MM.1S (cell line): ENCODE results near the gene PADI2.

Experiments used
- DNase-seq: peaks from one replicate; pipeline ENCODE4 v3.0.0-alpha.2; 2015
- H2AFZ ChIP-seq: fragments of 300-600 bp; sonication (generic); 2 replicates; pipeline ENCODE4 v1.6.0; 2016; ENCODE audit warnings: antibody characterized with exemption, low read length
- H3F3A ChIP-seq: fragments of 300-600 bp; sonication (generic); 2 replicates; pipeline ENCODE4 v1.6.1; 2016; ENCODE audit warnings: mild to moderate bottlenecking, antibody characterized with exemption, low read length, moderate library complexity, mixed read lengths; ENCODE audit not compliant: insufficient read depth
- H3K27ac ChIP-seq: fragments of 300-600 bp; sonication (generic); 2 replicates; pipeline ENCODE4 v1.5.1; 2016; ENCODE audit warnings: mild to moderate bottlenecking, low read length
- H3K27me3 ChIP-seq: fragments of 300-600 bp; sonication (generic); replicated peaks from 2 replicates; pipeline ENCODE4 v1.6.0; 2016; ENCODE audit warnings: low read length; ENCODE audit not compliant: insufficient read depth
- H3K36me3 ChIP-seq: fragments of 300-600 bp; sonication (generic); replicated peaks from 2 replicates; pipeline ENCODE4 v1.6.1; 2016; ENCODE audit warnings: mild to moderate bottlenecking, low read length, mixed read lengths; ENCODE audit not compliant: insufficient read depth
- H3K4me1 ChIP-seq: fragments of 300-600 bp; sonication (generic); 2 replicates; pipeline ENCODE4 v1.6.1; 2016; ENCODE audit warnings: low read length, mixed read lengths
- H3K4me2 ChIP-seq: fragments of 300-600 bp; sonication (generic); 2 replicates; pipeline ENCODE4 v1.6.0; 2016; ENCODE audit warnings: low read depth, low read length
- H3K4me3 ChIP-seq: fragments of 300-600 bp; sonication (generic); 2 replicates; pipeline ENCODE4 v1.5.1; 2016; ENCODE audit warnings: low read length, mixed read lengths
- H3K79me2 ChIP-seq: fragments of 300-600 bp; sonication (generic); 2 replicates; pipeline ENCODE4 v1.6.1; 2016; ENCODE audit warnings: mixed run types, low read length, mixed read lengths
- H3K9ac ChIP-seq: fragments of 300-600 bp; sonication (generic); 2 replicates; pipeline ENCODE4 v1.6.1; 2016; ENCODE audit warnings: low read length, mixed read lengths
- H3K9me2 ChIP-seq: fragments of 300-600 bp; sonication (generic); replicated peaks from 2 replicates; pipeline ENCODE4 v1.6.1; 2016; ENCODE audit warnings: mild to moderate bottlenecking, low read length, mixed read lengths; ENCODE audit not compliant: insufficient read depth
- H3K9me3 ChIP-seq: fragments of 300-600 bp; sonication (generic); replicated peaks from 2 replicates; pipeline ENCODE4 v1.6.1; 2016; ENCODE audit warnings: mild to moderate bottlenecking, low read length, mixed read lengths; ENCODE audit not compliant: insufficient read depth
- H4K20me1 ChIP-seq: fragments of 300-600 bp; sonication (generic); 2 replicates; pipeline ENCODE4 v1.6.1; 2016; ENCODE audit warnings: mild to moderate bottlenecking, low read length, moderate library complexity, mixed read lengths; ENCODE audit not compliant: insufficient read depth
- EZH2 ChIP-seq: fragments of 300-600 bp; sonication (generic); optimal IDR thresholded peaks from 2 replicates; pipeline ENCODE3; 2017; ENCODE audit warnings: low read depth, mild to moderate bottlenecking, antibody characterized with exemption, low read length, mixed read lengths
- EZH2phosphoT487 ChIP-seq: fragments of 300-600 bp; sonication (generic); IDR thresholded peaks from 2 replicates; pipeline ENCODE4 v1.6.1; 2018; ENCODE audit warnings: antibody characterized with exemption, low read length
- TF ChIP-seq, protein P1 (sequence below): fragments of 300-600 bp; sonication (generic); IDR thresholded peaks from 2 replicates; pipeline ENCODE4 v1.5.1; 2016; ENCODE audit warnings: antibody characterized with exemption, low read length, mixed read lengths

The PADI2 gene

DNA sequence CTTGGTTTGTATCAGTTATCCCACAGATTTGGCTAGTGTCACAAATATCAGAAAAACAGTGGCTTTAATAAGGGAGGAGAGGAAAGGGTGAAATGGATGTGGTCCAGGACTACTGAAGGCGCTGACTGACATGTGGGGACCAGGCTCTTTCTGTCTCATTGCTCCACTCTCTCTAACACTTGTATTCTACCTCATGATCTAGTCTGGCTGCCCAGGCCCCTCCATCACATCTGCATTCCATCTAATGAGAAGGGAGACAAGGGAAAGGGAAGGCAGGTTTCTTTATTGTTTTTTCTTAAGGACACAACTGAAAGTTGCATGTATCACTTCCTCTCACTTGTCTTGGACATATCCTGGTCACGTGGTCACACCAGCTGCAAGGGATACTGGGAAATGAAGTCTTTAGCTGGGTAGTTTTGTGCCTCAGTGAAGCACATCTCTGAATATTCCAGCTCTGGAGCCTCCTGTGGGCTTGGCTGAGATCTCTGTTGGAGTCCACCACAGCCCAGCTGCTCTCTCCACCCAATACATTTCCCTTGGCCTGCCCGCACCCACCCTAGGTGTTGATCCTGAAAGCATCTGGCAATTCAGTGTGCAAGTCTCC, 42.0 kb upstream of the PADI2 start:
- H3F3A ChIP-seq = no peaks in the 10 kb centered on the region
- no peaks in the 10 kb centered on the region for H3K9me3 ChIP-seq
- TF ChIP-seq, protein P1, sequence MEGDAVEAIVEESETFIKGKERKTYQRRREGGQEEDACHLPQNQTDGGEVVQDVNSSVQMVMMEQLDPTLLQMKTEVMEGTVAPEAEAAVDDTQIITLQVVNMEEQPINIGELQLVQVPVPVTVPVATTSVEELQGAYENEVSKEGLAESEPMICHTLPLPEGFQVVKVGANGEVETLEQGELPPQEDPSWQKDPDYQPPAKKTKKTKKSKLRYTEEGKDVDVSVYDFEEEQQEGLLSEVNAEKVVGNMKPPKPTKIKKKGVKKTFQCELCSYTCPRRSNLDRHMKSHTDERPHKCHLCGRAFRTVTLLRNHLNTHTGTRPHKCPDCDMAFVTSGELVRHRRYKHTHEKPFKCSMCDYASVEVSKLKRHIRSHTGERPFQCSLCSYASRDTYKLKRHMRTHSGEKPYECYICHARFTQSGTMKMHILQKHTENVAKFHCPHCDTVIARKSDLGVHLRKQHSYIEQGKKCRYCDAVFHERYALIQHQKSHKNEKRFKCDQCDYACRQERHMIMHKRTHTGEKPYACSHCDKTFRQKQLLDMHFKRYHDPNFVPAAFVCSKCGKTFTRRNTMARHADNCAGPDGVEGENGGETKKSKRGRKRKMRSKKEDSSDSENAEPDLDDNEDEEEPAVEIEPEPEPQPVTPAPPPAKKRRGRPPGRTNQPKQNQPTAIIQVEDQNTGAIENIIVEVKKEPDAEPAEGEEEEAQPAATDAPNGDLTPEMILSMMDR = no peak
- TF ChIP-seq EZH2phosphoT487 (no peak), EZH2 (no peak)
- H3K4me1 ChIP-seq = no peaks in the 10 kb centered on the region
- no peak overlapping the region for H3K9ac ChIP-seq
- H3K4me2 ChIP-seq = peak overlapping the region; percentile 21; the same call in 1 of the 2 replicates
- H4K20me1 ChIP-seq = no peaks in the 10 kb centered on the region
- H2AFZ ChIP-seq = no peak overlapping the region
- H3K27ac ChIP-seq = no peak overlapping the region
- no peaks in the 10 kb centered on the region for H3K79me2 ChIP-seq
- no peak overlapping the region for H3K4me3 ChIP-seq
- no peaks in the 10 kb centered on the region for H3K36me3 ChIP-seq
- peak; percentile 15 for DNase-seq
- peaks cover 61% of the 10 kb centered on the region for H3K27me3 ChIP-seq
- no peaks in the 10 kb centered on the region for H3K9me2 ChIP-seq

DNA sequence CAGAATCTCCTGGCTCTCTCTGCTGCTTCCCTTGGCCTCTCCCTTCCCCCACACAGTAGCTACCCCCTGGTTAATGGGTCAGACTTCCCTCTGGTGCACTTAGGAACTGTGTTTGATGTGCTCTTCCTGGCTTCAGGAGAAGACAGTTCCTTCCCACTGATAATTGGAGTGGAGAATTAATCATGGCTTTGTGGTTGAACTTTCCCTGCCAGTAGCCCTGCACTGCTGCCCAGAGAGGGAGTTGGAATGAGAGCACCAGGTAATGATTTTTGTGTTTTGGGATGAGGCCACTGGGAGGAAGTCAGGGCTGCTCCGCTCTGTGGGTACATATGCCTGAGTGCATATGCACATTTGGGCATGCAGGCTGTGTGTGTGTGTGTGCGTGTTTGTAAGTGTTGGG, 39.7 kb upstream of the PADI2 start:
- no peak for DNase-seq
- no peak overlapping the region for H3K27ac ChIP-seq

DNA sequence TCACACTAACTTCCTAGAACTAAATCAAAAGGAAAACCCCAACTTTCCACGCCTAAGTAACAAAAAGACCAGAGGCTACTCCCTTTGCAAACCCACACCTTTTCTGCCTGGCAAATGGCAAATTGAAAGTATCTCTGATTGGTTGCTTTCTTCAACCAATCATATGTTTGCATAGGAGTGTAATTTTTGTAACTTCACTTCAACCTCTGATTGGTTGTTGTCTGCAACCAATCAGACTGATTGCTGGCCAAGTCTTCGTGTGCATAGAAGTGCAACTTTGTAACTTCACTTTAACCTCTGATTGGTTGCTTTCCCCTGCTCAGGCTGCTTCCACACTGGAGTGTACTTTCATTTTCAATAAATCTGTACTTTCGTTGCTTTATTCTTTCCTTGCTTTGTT, 36.9 kb upstream of the PADI2 start:
- no peak for TF ChIP-seq EZH2
- Histone ChIP-seq H3K4me1 (no peaks in the 10 kb centered on the region), H3K27ac (no peak overlapping the region), H3F3A (no peaks in the 10 kb centered on the region), H3K9me3 (no peaks in the 10 kb centered on the region), H3K9me2 (no peaks in the 10 kb centered on the region), H3K4me2 (peak overlapping the region; percentile 79; the same call in 1 of the 2 replicates), H3K79me2 (no peaks in the 10 kb centered on the region), H3K36me3 (no peaks in the 10 kb centered on the region), H4K20me1 (no peaks in the 10 kb centered on the region), H3K27me3 (peaks cover 47% of the 10 kb centered on the region), H3K4me3 (peak overlapping the region; percentile 25), H3K9ac (no peak overlapping the region; the same call in 1 of the 2 replicates), H2AFZ (peak overlapping the region; percentile 59)
- peak; percentile 87 for DNase-seq

More for the DNA sequence above, 39.7 kb upstream of the PADI2 start:
- Histone ChIP-seq H3K9ac (no peak overlapping the region), H3K4me3 (no peak overlapping the region), H3K79me2 (no peaks in the 10 kb centered on the region), H3K9me2 (no peaks in the 10 kb centered on the region), H3K4me2 (no peak overlapping the region), H4K20me1 (no peaks in the 10 kb centered on the region), H3K4me1 (no peaks in the 10 kb centered on the region), H3K36me3 (no peaks in the 10 kb centered on the region), H2AFZ (no peak overlapping the region), H3K9me3 (no peaks in the 10 kb centered on the region), H3F3A (no peaks in the 10 kb centered on the region), H3K27me3 (peaks cover 49% of the 10 kb centered on the region)
- no peak for TF ChIP-seq EZH2
- no peak for TF ChIP-seq EZH2phosphoT487
- TF ChIP-seq, protein P1 = no peak

DNA sequence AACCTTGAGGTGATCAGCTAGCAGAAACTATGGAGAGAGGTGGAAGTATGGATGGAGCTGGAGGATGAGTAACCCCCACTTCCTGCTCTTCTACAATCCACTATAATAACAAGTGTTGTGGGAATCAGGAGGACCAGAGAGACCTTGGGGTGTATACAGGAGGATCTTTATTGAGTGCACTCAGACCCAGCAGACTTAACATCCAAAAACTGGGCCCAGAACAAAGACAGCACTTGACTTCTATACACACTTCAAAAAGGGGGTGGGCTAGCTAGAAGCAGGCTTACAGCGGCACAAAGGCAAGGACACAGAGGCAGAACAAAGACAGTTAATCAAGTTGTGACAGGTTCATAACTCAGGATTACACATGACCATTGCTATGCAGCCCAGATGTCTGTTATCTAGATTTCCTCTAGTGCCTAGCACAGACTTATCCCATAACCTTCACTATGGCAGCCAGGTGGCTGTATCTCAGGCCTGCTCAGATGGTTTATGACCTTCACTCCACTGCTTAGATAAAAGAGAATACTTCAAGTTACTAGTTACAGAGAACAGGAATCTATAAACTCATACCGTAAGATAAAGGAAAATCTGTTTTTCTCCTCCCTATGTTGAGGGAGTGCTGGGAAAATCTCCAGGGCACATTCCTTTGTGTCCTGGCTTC, 36.1 kb upstream of the PADI2 start:
- H3K4me3 ChIP-seq = peak overlapping the region; percentile 25
- H3K4me2 ChIP-seq = peak overlapping the region; percentile 79; the same call in 1 of the 2 replicates
- no peak for TF ChIP-seq EZH2
- TF ChIP-seq EZH2phosphoT487 = no peak
- TF ChIP-seq, protein P1 = no peak
- no peak overlapping the region for H3K27ac ChIP-seq
- H2AFZ ChIP-seq = peak overlapping the region; percentile 59
- H3K27me3 ChIP-seq = peaks cover 54% of the 10 kb centered on the region
- H3K4me1 ChIP-seq = no peaks in the 10 kb centered on the region
- H4K20me1 ChIP-seq = no peaks in the 10 kb centered on the region
- DNase-seq = no peak
- no peaks in the 10 kb centered on the region for H3K9me3 ChIP-seq
- no peaks in the 10 kb centered on the region for H3K9me2 ChIP-seq
- H3F3A ChIP-seq = no peaks in the 10 kb centered on the region
- H3K36me3 ChIP-seq = no peaks in the 10 kb centered on the region
- H3K79me2 ChIP-seq = no peaks in the 10 kb centered on the region
- no peak overlapping the region; the same call in 1 of the 2 replicates for H3K9ac ChIP-seq
